ENCODE measurements around the gene SNAI3. TPM values are rescaled to one million over a fixed set of nuclear protein-coding genes. Genes with fewer than 3 reads are reported as not detected.

The SNAI3 gene
- total RNA-seq, 1 donor from 2014 or later: not detected

DNA sequence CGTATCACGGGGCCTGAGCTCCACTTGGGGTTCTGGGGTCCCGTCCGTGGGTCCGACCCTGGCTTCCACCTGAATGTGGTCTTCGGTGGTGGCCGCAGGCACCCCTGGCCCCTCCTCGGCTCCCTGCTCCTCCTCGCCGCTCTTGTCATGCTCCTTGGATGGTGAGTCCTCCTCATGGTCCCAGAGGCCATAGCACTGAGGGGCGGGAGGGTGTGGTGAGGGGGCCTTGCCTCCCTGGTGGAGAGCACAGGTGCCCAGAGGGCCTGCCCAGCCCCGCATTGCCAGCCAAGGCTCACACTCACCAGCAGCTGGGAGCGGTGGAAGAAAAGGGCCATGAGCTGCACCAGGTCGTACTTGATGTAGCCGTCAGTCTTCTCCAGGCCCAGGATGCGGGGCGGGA, 34.9 kb upstream of the SNAI3 start:
- no peak for DNase-seq

DNA sequence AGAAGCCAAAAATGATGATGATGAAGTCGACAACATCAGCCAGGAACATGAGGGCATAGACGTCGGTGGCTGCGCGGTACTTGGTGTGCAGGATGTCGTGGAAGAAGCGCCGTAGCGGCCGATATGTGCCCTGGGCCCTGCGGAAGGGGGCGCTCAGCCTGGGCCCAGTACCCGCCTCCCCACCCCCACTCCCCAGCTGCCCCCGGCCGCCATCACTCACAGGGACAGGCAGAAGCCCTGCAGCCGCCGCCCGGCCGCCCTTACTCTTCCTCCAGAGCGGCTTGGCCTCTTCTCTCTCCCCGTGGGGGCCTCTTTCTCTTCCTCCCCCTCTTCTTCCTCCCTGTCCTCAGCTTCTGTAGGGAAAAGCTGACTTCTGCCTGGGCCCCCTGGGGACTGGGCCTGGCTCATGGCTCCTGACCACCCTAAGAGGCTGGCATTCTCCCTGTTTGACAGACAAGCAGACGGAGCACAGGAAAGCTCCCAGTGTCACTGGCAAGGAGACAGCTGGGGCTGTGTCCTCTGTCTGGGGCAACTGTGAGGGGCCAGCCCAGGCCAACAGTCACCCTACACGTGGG, 34.2 kb upstream of the SNAI3 start:
- no peak for DNase-seq

DNA sequence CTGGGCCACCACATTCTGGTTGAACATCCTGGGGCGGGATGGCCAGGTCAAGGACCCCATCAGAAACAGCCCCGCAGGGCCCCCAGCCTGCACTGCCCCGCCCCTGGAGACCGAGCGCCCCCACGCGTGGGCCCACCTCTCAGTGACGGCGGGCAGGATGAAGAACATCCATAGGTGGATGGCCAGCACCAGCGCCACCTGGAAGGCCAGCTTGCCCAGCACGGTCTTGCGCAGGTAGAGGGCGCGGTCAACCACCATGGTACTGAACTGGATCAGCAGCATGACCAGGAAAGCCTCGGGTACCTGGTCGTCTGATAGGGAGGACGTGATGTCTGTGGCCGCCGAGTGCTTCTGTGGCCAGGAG, 33.6 kb upstream of the SNAI3 start:
- no peak for DNase-seq

- DNase-seq: no peak
These were observed 33.1 kb upstream of the SNAI3 start for GRCh38 chr16:88719267-88719932.

DNA sequence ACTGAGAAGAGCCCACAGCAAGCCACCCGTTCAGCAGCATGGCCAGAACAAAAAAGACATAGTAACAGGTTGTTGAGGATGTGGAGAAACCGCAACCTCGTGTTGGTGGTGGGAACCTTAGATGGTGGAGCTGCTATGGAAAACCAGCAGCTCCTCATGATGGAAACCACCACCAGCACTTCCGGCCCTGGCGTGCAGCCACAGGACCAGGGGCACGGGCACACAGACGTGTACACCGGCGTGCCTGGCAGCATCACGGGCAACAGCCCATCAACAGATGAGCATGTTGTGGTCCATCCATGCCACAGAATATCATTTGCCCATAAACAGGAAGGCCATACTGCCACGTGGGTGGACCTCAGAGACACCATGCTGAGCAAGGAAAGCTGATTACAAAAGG, 31.9 kb upstream of the SNAI3 start:
- no peak for DNase-seq

GRCh38 chr16:88716601-88717001, 30.3 kb upstream of the SNAI3 start:
- DNase-seq: no peak

GRCh38 chr16:88716201-88716600, 29.9 kb upstream of the SNAI3 start:
- DNase-seq: no peak

GRCh38 chr16:88715312-88716190, 29.2 kb upstream of the SNAI3 start:
- DNase-seq: no peak

DNA sequence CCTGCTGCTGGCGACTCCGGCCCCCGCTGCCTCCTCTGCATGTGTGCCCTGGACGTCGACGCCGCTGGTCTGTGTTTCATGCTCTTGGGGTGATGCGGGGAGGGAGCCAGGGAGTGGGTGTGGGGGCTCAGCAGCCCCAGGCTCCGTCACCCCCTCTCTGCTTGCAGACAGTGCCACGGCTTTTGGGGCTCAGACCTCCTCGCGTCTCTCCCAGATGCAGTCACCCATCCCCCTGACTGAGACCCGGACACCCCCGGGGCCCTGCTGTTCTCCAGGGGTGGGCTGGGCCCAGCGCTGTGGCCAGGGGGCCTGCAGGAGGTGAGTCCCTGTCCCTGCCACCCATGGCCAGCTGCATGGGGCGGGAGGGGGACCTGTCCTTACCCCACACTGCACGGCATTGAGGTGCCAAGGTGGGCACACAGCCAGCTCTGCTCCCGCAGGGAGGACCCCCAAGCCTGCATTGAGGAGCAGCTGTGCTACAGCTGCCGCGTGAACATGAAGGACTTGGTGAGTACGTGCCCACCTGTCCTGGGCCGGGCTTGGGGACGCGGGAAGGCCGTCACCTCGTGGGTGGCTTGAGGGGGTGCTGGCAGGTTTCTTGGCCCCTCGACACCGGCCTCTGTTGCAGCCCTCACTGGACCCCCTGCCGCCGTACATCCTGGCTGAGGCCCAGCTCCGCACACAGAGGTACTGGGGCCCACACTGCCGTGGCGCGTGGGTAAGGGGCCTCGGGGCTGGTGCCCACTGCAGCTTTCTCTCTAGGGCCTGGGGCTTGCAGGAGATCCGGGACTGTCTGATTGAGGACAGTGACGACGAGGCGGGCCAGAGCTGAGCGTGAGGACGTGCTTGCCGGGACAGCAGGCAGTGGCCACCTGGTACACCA, 28.4 kb upstream of the SNAI3 start:
- DNase-seq: no peak

- no peak for DNase-seq
These were observed 27.5 kb upstream of the SNAI3 start for GRCh38 chr16:88713568-88714419.

GRCh38 chr16:88713054-88713453, 26.7 kb upstream of the SNAI3 start:
- no peak for DNase-seq

DNA sequence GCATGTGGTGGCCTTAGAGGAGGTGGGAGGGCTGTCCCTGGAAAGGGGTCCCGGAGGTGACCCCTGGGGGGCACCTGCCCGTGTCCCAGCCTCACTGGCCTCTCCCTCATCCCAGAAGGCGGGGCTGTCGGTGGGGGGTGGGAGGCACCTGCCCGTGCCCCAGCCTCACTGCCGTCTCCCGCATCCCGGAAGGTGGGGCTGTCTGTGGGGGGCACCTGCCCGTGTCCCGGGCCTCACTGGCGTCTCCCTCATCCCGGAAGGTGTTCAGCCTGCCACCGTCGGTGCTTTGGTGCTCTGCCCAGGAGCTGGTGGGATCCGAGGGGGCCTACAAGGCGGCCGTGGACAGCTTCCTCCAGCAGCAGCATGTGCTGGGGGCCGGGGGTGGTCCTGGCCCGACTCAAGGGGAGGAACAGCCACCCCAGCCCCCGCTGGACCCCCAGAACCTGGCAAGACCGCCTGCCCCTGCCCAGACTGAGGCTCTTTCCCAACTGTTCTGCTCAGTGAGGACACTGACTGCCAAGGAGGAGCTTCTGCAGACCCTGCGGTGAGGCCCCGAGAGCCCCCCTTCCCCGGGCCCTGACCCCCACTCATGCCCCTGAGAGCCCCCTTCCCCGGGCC, 26.2 kb upstream of the SNAI3 start:
- no peak for DNase-seq

GRCh38 chr16:88711750-88712340, 25.5 kb upstream of the SNAI3 start:
- no peak for DNase-seq

- DNase-seq: no peak
These were observed 24.2 kb upstream of the SNAI3 start for GRCh38 chr16:88710556-88710955.

GRCh38 chr16:88706965-88707826, 20.9 kb upstream of the SNAI3 start:
- no peak for DNase-seq

GRCh38 chr16:88706229-88706964, 20.1 kb upstream of the SNAI3 start, which contains the start of the genes CTU2 and RNF166:
Gene CTU2, plus strand, starts transcription at chr16:88706503. Its CDS starts 28 bp downstream, at chr16:88706531.
Gene RNF166, minus strand, starts transcription at chr16:88706408. Its CDS starts 83 bp downstream, at chr16:88706325.
- DNase-seq: peak; percentile 93

GRCh38 chr16:88705801-88706228, 19.5 kb upstream of the SNAI3 start:
- DNase-seq: no peak

DNA sequence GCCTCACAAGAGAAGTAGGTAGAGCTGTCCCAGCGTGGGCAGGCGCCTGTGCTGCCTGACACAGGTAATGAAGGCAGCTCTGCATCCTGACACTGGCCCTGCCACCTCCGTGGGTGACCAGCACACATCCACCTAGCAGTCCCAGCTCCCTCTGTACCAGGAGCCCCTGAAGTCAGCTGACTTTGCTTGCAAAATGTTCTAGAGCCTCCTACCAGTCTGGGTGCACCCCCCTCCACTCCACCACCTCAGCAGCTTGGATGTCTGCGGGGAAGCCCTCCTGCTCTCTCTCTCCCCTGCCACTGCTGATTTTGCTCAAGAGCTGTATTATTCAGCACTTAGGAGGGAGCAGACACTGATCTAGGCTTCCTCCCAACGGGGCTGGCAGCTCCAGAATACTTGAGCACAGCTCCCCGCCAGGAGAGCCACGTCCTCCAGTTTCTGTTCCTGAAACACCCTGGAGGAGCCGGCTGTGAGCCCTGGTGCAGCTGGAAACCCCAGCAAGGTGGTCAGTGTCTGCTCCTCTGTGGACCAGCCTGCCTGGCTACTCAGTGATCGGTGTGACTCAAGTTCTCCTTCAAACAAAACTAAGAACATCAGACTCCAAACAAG, 18.9 kb upstream of the SNAI3 start:
- peak; percentile 31 for DNase-seq

Measured in dermis blood vessel endothelial cell (primary cell).